HepG2 (cell line): ENCODE measurements around the gene IFNA8.
"Not testable (repeated sequence)": the region's sequence is repeated elsewhere in the genome, so short reads cannot be mapped to it uniquely, and the experiment has no call there.

Experiments used
- CREM ChIP-seq, 2 experiments: sonication (generic) in 1 of 2; formaldehyde crosslinking in 1 of 2; IDR thresholded peaks; 2 replicates each; pipeline versions ENCODE4 v1.4.0 to v1.6.1; 2016 to 2020; ENCODE audit warnings: antibody characterized with exemption in 1 of 2, mild to moderate bottlenecking in 1 of 2, missing genetic modification reagents in 1 of 2
- CTCF ChIP-seq: sonication (generic); formaldehyde crosslinking; IDR thresholded peaks from 2 replicates; pipeline ENCODE4 v1.5.0; 2020; ENCODE audit warnings: mild to moderate bottlenecking, missing genetic modification reagents, moderate library complexity
- HCFC1 ChIP-seq: fragments of 150-350 bp; IDR thresholded peaks from 2 replicates; pipeline ENCODE4 v1.6.1; 2014; ENCODE audit warnings: low read depth, low read length
- HOMEZ ChIP-seq: IDR thresholded peaks from 2 replicates; pipeline ENCODE4 v1.6.1; 2016; ENCODE audit warnings: low read depth
- LBX2 ChIP-seq: sonication (generic); formaldehyde crosslinking; IDR thresholded peaks from 2 replicates; pipeline ENCODE4 v1.5.0; 2020; ENCODE audit warnings: missing genetic modification reagents, mild to moderate bottlenecking, borderline replicate concordance
- MAFK ChIP-seq, 2 experiments: IDR thresholded peaks in 1 of 2; conservative IDR thresholded peaks in 1 of 2; 2 replicates each; pipeline ENCODE4 v1.6.1; 2011; ENCODE audit warnings: improper control_type of control experiment in 2 of 2, low read length in 2 of 2
- MLX ChIP-seq: IDR thresholded peaks from 2 replicates; pipeline ENCODE4 v1.6.1; 2016
- RAD51 ChIP-seq: fragments of 450-650 bp; IDR thresholded peaks from 2 replicates; pipeline ENCODE4 v1.6.1; 2016; ENCODE audit warnings: borderline replicate concordance
- SAP130 ChIP-seq: IDR thresholded peaks from 2 replicates; pipeline ENCODE4 v1.6.1; 2016; ENCODE audit warnings: low read depth
- SIN3A ChIP-seq: IDR thresholded peaks from 2 replicates; pipeline ENCODE4 v1.6.1; 2011; ENCODE audit warnings: low read depth, mild to moderate bottlenecking, control low read depth, low read length, borderline replicate concordance
- SNRNP70 ChIP-seq: fragments of 200-400 bp; formaldehyde crosslinking; IDR thresholded peaks from 2 replicates; pipeline ENCODE4 v1.6.1; 2017; ENCODE audit warnings: mild to moderate bottlenecking, low read depth, low read length, moderate library complexity
- TCF7 ChIP-seq: sonication (generic); IDR thresholded peaks from 2 replicates; pipeline ENCODE4 v1.6.1; 2016; ENCODE audit warnings: antibody characterized with exemption, low read depth
- ZNF660 ChIP-seq: sonication (generic); formaldehyde crosslinking; IDR thresholded peaks from 2 replicates; pipeline ENCODE4 v1.5.1; 2020; ENCODE audit warnings: mild to moderate bottlenecking, low read depth, missing genetic modification reagents, borderline replicate concordance

- not testable (repeated sequence) for TF ChIP-seq SIN3A; HCFC1; CTCF (CRISPR knock-in tag); SAP130 (CRISPR knock-in tag); HOMEZ (CRISPR knock-in tag); ZNF660 (CRISPR knock-in tag); RAD51; LBX2 (CRISPR knock-in tag); CREM (IDR thresholded peaks at IDR 0.05); CREM (CRISPR knock-in tag; IDR thresholded peaks at IDR 0.05); MAFK (conservative IDR thresholded peaks at IDR 0.05 in 1 of 2, IDR thresholded peaks at IDR 0.05 in 1 of 2; ENCODE audit: low read length in 2 of 2); TCF7; MLX; SNRNP70
Observed at GRCh38 chr9:21371467-21371866, 37.5 kb upstream of the IFNA8 start.
